ENCODE results near the gene SPEG.
A peak's percentile ranks its signal among the peaks of the same experiment; 100 is the strongest.

Gene SPEG

DNA sequence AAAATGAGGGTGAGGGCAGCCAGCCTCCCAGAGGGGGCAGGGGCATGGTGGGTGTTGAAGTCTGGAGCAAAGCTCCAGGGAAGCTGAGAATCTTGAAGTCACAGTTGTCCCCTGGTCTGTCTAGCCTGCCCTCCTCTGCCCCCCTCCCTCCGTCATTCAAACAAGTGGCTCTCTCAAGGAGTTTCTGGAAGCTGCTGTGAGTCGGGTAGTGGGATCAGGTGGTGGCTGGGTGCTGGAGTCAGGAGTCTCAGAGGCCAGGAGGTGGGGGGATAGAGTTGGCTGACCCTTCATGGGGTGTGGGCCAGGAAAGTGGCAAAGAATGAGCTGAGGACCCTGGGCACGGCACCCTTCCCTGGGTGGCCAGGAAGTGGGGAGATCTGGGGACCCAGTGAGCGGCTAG, 79.1 kb downstream of the SPEG start:
- peaks cover 35% of the 10 kb centered on the region for H3K27me3 ChIP-seq (ENCODE audit: low read depth, low read length)
- no peak overlapping the region for H3K27ac ChIP-seq (ENCODE audit: low read length)

DNA sequence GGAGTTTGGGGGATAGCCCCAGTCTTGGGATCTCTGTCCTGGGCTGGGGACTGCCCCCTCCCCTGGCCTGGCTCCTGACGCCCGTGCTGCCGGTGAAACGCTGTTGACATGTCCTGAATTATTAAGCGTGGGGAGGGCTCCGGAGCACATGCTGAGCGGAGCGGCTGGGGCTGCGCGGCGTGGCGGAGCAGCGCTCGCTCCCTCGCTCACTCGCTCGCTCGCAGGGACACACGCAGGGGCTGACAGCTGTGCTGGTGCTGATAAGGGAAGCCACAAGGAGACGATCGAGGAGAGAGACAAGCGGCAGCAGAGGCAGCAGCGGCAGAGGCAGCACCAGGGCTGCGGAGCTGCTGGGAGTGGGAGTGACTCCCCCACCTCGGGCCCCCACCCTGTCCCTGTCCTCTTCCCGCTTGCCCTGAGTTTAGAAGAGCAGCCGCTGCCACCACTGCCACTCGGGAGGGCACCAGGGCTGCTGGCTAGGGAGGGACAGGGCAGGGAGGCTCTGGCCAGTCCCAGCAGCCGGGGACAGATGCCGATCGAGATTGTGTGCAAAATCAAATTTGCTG, 79.6 kb downstream of the SPEG start, which contains the start of gene ASIC4:
TSS of gene ASIC4 (plus strand) at position 287 of the 566 bp plus-strand sequence. CDS start at position 530, 243 bp downstream.
- peaks cover 0 to 13% of the 10 kb centered on the region in 2 donors for H3K4me1 ChIP-seq (ENCODE audit: control insufficient read depth in 1 of 2, insufficient read depth in 2 of 2, low read length in 2 of 2)
- H3K9me3 ChIP-seq (ENCODE audit: control insufficient read depth in 1 of 2, low read length in 2 of 2), result no peaks in the 10 kb centered on the region
- no peak within 1 kb of the TSS for H3K27ac ChIP-seq (ENCODE audit: low read length)
- H3K4me3 ChIP-seq (ENCODE audit: low read depth in 1 of 2, low read length in 2 of 2), result no peak within 1 kb of the TSS
- peaks cover 35% of the 10 kb centered on the region for H3K27me3 ChIP-seq (ENCODE audit: low read depth, low read length)
- H3K36me3 ChIP-seq (ENCODE audit: control insufficient read depth in 1 of 2, insufficient read depth in 2 of 2, low read length in 2 of 2), result no peaks in the 10 kb centered on the region

More for the DNA sequence above, 79.1 kb downstream of the SPEG start:
- H3K36me3 ChIP-seq (ENCODE audit: control insufficient read depth in 1 of 2, insufficient read depth in 2 of 2, low read length in 2 of 2), result no peaks in the 10 kb centered on the region
- no peaks in the 10 kb centered on the region for H3K9me3 ChIP-seq (ENCODE audit: control insufficient read depth in 1 of 2, low read length in 2 of 2)
- no peak overlapping the region for H3K4me3 ChIP-seq (ENCODE audit: low read depth in 1 of 2, low read length in 2 of 2)
- peaks cover 0 to 17% of the 10 kb centered on the region in 2 donors for H3K4me1 ChIP-seq (ENCODE audit: control insufficient read depth in 1 of 2, insufficient read depth in 2 of 2, low read length in 2 of 2)

DNA sequence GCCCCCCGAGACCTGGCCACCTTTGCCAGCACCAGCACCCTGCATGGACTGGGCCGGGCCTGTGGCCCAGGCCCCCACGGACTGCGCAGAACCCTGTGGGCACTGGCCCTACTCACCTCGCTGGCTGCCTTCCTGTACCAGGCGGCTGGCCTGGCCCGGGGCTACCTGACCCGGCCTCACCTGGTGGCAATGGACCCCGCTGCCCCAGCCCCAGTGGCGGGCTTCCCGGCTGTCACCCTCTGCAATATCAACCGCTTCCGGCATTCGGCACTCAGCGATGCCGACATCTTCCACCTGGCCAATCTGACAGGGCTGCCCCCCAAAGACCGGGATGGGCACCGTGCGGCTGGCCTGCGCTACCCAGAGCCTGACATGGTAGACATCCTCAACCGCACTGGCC, 80.2 kb downstream of the SPEG start:
- Histone ChIP-seq H3K27ac (ENCODE audit: low read length) (no peak overlapping the region), H3K4me1 (ENCODE audit: control insufficient read depth in 1 of 2, insufficient read depth in 2 of 2, low read length in 2 of 2) (peaks cover 0 to 8% of the 10 kb centered on the region in 2 donors), H3K4me3 (ENCODE audit: low read depth in 1 of 2, low read length in 2 of 2) (no peak overlapping the region), H3K9me3 (ENCODE audit: control insufficient read depth in 1 of 2, low read length in 2 of 2) (no peaks in the 10 kb centered on the region), H3K27me3 (ENCODE audit: low read depth, low read length) (peaks cover 35% of the 10 kb centered on the region), H3K36me3 (ENCODE audit: control insufficient read depth in 1 of 2, insufficient read depth in 2 of 2, low read length in 2 of 2) (no peaks in the 10 kb centered on the region)

DNA sequence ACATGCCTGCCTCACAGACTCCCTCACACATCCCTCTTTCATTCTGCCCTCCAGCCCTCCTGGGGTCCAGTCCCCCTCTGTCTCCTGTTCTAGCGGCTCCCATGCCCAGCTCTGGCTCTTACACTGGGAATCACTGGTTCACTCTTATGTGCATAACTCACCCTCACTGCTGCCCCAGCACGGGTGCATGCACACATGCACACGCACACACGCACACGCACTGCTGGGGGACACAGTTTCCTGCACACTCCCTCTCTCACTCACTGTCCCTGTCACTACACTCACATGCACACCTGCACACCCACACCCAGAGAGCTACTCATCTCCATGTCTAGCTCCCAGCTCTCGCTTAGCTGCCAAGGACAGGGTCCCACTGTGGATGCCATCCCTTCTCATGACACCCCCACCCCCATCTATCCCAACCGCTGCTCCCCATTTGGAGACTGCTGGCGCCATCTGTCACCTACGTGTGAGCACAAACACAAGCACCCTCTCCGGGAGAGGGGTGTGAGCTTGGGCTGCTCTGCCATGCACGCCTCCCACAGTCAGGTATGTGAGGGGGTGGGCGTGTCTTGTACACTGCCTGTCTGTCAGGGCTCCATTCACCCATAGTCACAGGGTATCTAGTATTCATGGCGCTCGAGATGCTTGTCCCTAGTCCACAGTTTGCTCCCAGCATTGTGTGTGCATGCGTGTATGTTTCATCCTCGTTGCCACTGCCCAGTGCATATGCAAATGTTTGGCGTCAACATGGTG, 81.4 kb downstream of the SPEG start:
- Histone ChIP-seq H3K4me3 (ENCODE audit: low read depth in 1 of 2, low read length in 2 of 2) (no peak overlapping the region), H3K27me3 (ENCODE audit: low read depth, low read length) (peaks cover 38% of the 10 kb centered on the region), H3K4me1 (ENCODE audit: control insufficient read depth in 1 of 2, insufficient read depth in 2 of 2, low read length in 2 of 2) (no peaks in the 10 kb centered on the region), H3K27ac (ENCODE audit: low read length) (no peak overlapping the region), H3K9me3 (ENCODE audit: control insufficient read depth in 1 of 2, low read length in 2 of 2) (no peaks in the 10 kb centered on the region), H3K36me3 (ENCODE audit: control insufficient read depth in 1 of 2, insufficient read depth in 2 of 2, low read length in 2 of 2) (no peaks in the 10 kb centered on the region)

GRCh38 chr2:219516888-219517287, 82.2 kb downstream of the SPEG start:
- peaks cover 44% of the 10 kb centered on the region for H3K27me3 ChIP-seq (ENCODE audit: low read depth, low read length)

GRCh38 chr2:219517954-219518778, 83.5 kb downstream of the SPEG start:
- H3K4me1 ChIP-seq (ENCODE audit: control insufficient read depth in 1 of 2, insufficient read depth in 2 of 2, low read length in 2 of 2), result peaks cover 0 to 18% of the 10 kb centered on the region in 2 donors
- H3K36me3 ChIP-seq (ENCODE audit: control insufficient read depth in 1 of 2, insufficient read depth in 2 of 2, low read length in 2 of 2), result no peaks in the 10 kb centered on the region
- H3K27ac ChIP-seq (ENCODE audit: low read length), result no peak overlapping the region
- H3K27me3 ChIP-seq (ENCODE audit: low read depth, low read length), result peaks cover 45% of the 10 kb centered on the region
- no peak overlapping the region for H3K4me3 ChIP-seq (ENCODE audit: low read depth in 1 of 2, low read length in 2 of 2)
- no peaks in the 10 kb centered on the region for H3K9me3 ChIP-seq (ENCODE audit: control insufficient read depth in 1 of 2, low read length in 2 of 2)

More at GRCh38 chr2:219516888-219517287, 82.2 kb downstream of the SPEG start:
- no peaks in the 10 kb centered on the region for H3K9me3 ChIP-seq (ENCODE audit: control insufficient read depth in 1 of 2, low read length in 2 of 2)
- H3K36me3 ChIP-seq (ENCODE audit: control insufficient read depth in 1 of 2, insufficient read depth in 2 of 2, low read length in 2 of 2), result no peaks in the 10 kb centered on the region
- H3K27ac ChIP-seq (ENCODE audit: low read length), result no peak overlapping the region
- H3K4me1 ChIP-seq (ENCODE audit: control insufficient read depth in 1 of 2, insufficient read depth in 2 of 2, low read length in 2 of 2), result peaks cover 0 to 8% of the 10 kb centered on the region in 2 donors
- H3K4me3 ChIP-seq (ENCODE audit: low read depth in 1 of 2, low read length in 2 of 2), result no peak overlapping the region

GRCh38 chr2:219519526-219519916, 84.9 kb downstream of the SPEG start:
- Histone ChIP-seq H3K27me3 (ENCODE audit: low read depth, low read length) (peaks cover 47% of the 10 kb centered on the region), H3K9me3 (ENCODE audit: control insufficient read depth in 1 of 2, low read length in 2 of 2) (no peaks in the 10 kb centered on the region), H3K4me1 (ENCODE audit: control insufficient read depth in 1 of 2, insufficient read depth in 2 of 2, low read length in 2 of 2) (peaks cover 0 to 21% of the 10 kb centered on the region in 2 donors), H3K27ac (ENCODE audit: low read length) (no peak overlapping the region), H3K36me3 (ENCODE audit: control insufficient read depth in 1 of 2, insufficient read depth in 2 of 2, low read length in 2 of 2) (no peaks in the 10 kb centered on the region), H3K4me3 (ENCODE audit: low read depth in 1 of 2, low read length in 2 of 2) (no peak overlapping the region)

GRCh38 chr2:219520079-219520478, 85.4 kb downstream of the SPEG start:
- no peaks in the 10 kb centered on the region for H3K36me3 ChIP-seq (ENCODE audit: control insufficient read depth in 1 of 2, insufficient read depth in 2 of 2, low read length in 2 of 2)
- H3K4me1 ChIP-seq (ENCODE audit: control insufficient read depth in 1 of 2, insufficient read depth in 2 of 2, low read length in 2 of 2), result peaks cover 0 to 21% of the 10 kb centered on the region in 2 donors
- no peaks in the 10 kb centered on the region for H3K9me3 ChIP-seq (ENCODE audit: control insufficient read depth in 1 of 2, low read length in 2 of 2)
- H3K27ac ChIP-seq (ENCODE audit: low read length), result no peak overlapping the region
- H3K27me3 ChIP-seq (ENCODE audit: low read depth, low read length), result peaks cover 47% of the 10 kb centered on the region
- H3K4me3 ChIP-seq (ENCODE audit: low read depth in 1 of 2, low read length in 2 of 2), result no peak overlapping the region

DNA sequence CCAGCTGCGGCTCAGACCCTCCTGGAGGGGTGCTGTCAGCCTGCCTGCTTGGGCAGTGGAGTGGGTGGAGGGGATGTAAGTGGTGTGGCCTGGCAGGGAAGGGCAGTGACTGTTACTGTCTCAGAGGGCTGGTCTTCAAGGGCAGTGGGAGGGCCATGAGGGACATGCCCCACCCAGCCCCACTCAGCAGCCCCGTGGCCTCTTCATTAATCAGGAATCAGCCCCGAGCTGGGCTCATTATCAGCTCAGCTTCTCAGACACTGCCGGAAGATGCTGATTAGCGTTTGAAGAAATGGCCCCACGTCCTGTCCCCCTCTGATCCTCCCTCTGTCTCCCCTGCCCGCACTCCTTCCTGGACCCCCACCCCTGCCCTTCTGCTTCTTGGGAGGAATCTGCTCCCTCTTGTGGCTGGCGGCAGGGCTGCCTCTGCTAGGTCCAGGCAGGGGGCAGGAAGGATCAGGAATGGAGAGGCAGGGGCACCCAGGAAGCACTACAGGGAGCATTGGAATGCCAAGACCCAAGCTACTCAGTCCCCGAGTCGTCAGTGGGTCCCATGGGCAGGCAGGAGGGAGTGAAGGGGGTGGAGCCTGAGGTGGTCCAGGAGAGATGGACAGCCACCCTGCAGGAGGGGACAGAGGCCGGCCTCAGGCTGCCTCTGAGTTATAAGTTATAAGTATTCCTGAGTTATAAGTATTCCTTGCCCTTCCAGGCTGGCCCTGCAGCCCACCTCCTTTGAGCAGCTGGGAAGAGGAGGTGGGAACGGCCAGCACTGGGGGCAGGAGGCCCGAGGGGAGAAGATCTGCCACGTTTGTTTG, 86.6 kb downstream of the SPEG start:
- Histone ChIP-seq H3K36me3 (ENCODE audit: control insufficient read depth in 1 of 2, insufficient read depth in 2 of 2, low read length in 2 of 2) (no peaks in the 10 kb centered on the region), H3K4me3 (ENCODE audit: low read depth in 1 of 2, low read length in 2 of 2) (no peak overlapping the region), H3K4me1 (ENCODE audit: control insufficient read depth in 1 of 2, insufficient read depth in 2 of 2, low read length in 2 of 2) (peaks cover 0 to 21% of the 10 kb centered on the region in 2 donors), H3K27me3 (ENCODE audit: low read depth, low read length) (peaks cover 47% of the 10 kb centered on the region), H3K27ac (ENCODE audit: low read length) (no peak overlapping the region), H3K9me3 (ENCODE audit: control insufficient read depth in 1 of 2, low read length in 2 of 2) (no peaks in the 10 kb centered on the region)

DNA sequence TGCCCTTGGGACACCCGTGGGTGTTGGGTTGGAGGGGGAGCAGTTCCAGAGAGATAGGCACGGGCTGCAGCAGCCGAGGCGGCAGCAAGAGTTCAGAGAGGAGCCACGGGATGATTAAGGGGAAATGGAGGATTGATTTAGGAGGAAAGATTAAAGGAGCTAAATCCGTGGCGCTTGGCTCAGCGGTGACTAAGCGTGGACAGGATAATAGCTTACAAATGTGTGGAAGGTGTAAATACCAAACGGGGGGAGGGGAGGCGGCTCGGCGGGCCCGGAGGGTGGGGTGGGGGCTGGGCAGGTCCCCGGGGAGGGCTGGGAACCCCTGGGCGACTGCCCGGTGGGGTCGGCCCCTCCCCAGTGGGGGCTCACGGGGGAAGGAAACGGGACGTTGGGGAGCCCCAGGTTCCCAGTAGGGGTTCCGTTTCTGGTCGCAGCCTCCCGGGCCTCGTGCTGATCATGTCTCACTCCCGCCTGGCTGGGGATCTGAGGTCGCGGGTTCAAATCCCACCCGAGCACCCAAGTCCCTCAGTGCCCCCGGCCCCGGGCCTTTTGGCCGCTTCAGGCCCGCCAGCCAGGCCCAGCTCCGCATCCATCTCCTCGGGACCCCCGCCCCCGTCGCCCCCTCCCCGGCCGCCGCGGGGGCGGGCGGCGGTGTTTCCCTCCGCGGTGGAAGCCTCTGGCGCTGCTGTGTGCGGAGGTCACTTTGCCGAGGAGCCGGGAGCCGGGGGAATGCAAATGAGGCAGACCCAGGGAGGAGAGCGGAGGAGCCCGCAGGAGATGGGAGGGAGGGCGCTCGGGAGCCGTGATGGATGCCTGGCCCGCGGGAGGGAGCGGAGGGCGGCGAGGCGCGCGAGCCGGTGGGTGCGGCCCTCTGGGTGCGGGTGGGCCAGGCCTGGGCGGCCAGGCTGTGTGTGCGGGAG, 87.7 kb downstream of the SPEG start:
- H3K27me3 ChIP-seq (ENCODE audit: low read depth, low read length), result peaks cover 58% of the 10 kb centered on the region
- peaks cover 0 to 21% of the 10 kb centered on the region in 2 donors for H3K4me1 ChIP-seq (ENCODE audit: control insufficient read depth in 1 of 2, insufficient read depth in 2 of 2, low read length in 2 of 2)

More for the DNA sequence above, 87.7 kb downstream of the SPEG start:
- no peak overlapping the region for H3K27ac ChIP-seq (ENCODE audit: low read length)
- H3K9me3 ChIP-seq (ENCODE audit: control insufficient read depth in 1 of 2, low read length in 2 of 2), result no peaks in the 10 kb centered on the region
- peak overlapping the region in 1 of 2 donors; percentile 48 for H3K4me3 ChIP-seq (ENCODE audit: low read depth in 1 of 2, low read length in 2 of 2)
- no peaks in the 10 kb centered on the region for H3K36me3 ChIP-seq (ENCODE audit: control insufficient read depth in 1 of 2, insufficient read depth in 2 of 2, low read length in 2 of 2)
